Naive thymus-derived CD8-positive, alpha-beta T cell (primary cell): Measurements from ENCODE around the gene ZKSCAN2. TPM values are rescaled to one million over a fixed set of nuclear protein-coding genes. Genes with fewer than 3 reads are reported as not detected.

Experiments used
- ATAC-seq, 2 donors: fragments of 150-1000 bp; cut with Tn5 transposase in 1 of 2; sonication (Bioruptor Pico), chemical (Tn5 transposase) in 1 of 2; 1 replicate in 1 of 2; 2 replicates in 1 of 2; pipeline ENCODE4 v1.10.0; 2021; ENCODE audit warnings: mild to moderate bottlenecking in 2 of 2, moderate library complexity in 2 of 2
- POLR2A ChIA-PET: fragments of 350-600 bp; sonication (Branson Sonifier 250); formaldehyde crosslinking; loops from one replicate; lab custom pipeline; 2021; ENCODE audit warnings: antibody characterized with exemption; lab: Charles Lee
- DNase-seq, 10 donors: peaks; one replicate each; pipeline versions ENCODE4 v3.0.0 to v3.0.0-alpha.2; 2020 to 2022
- H3K27ac Mint-ChIP-seq, 10 donors: one replicate each; pipeline ENCODE4 v1.8.0; 2020 to 2022; ENCODE audit warnings: mild to moderate bottlenecking in 10 of 10, mixed read lengths in 10 of 10, moderate library complexity in 4 of 10, inconsistent platforms in 1 of 10
- H3K27me3 Mint-ChIP-seq, 5 donors: one replicate each; pipeline ENCODE4 v1.8.0; 2021 to 2022; ENCODE audit warnings: mixed read lengths in 5 of 5
- H3K36me3 Mint-ChIP-seq, 3 donors: one replicate each; pipeline ENCODE4 v1.8.0; 2020 to 2022; ENCODE audit warnings: mixed read lengths in 3 of 3, mild to moderate bottlenecking in 2 of 3, inconsistent platforms in 1 of 3
- H3K4me1 Mint-ChIP-seq, 4 donors: one replicate each; pipeline ENCODE4 v1.8.0; 2021 to 2022; ENCODE audit warnings: mixed read lengths in 4 of 4
- H3K4me3 Mint-ChIP-seq, 10 donors: one replicate each; pipeline ENCODE4 v1.8.0; 2020 to 2022; ENCODE audit warnings: mild to moderate bottlenecking in 10 of 10, mixed read lengths in 10 of 10, moderate library complexity in 6 of 10, inconsistent platforms in 1 of 10
- H3K9me3 Mint-ChIP-seq, 9 donors: one replicate each; pipeline ENCODE4 v1.8.0; 2020 to 2022; ENCODE audit warnings: mixed read lengths in 9 of 9, mild to moderate bottlenecking in 3 of 9, inconsistent platforms in 1 of 9, moderate library complexity in 1 of 9
- polyA plus RNA-seq, 3 donors: library from polyadenylated mRNA; unstranded; fragments of 300-500 nt; fragmentation: Illumina TruSeq; gene quantifications; one replicate each; pipeline ENCODE4 v1.2.3, GENCODE V29; 2021
- total RNA-seq, 8 experiments: library from RNA in 2 of 8; stranded (reverse) in 2 of 8; gene quantifications; one replicate each; pipeline ENCODE4 v1.2.3 and lab custom pipeline; 2021 to 2026

The ZKSCAN2 gene
- total RNA-seq (1 to 10 TPM; 4.8 to 5.4 TPM), polyA plus RNA-seq (1 to 10 TPM; 1.4 to 1.7 (median 1.5) TPM), total RNA-seq (lab: John Stamatoyannopoulos, UW) (14.4 to 20.2 (median 15.4) reads per million in 6 experiments)

GRCh38 chr16:25257470-25257955 is at the start of gene ZKSCAN2:
Gene ZKSCAN2 (minus strand): TSS chr16:25257845. CDS start chr16:25257127, 718 bp downstream.
- Mint-ChIP-seq H3K4me3 (peak within 1 kb of the TSS; percentile 93 to 97 (median 96)), H3K27ac (peak within 1 kb of the TSS; percentile 93 to 98 (median 97)), H3K4me1 (peaks cover 34 to 78% (median 64%) of the 10 kb centered on the region in 4 donors), H3K9me3 (no peaks in the 10 kb centered on the region), H3K27me3 (no peaks in the 10 kb centered on the region), H3K36me3 (peaks cover 0 to 20% (median 2%) of the 10 kb centered on the region in 3 donors)
- ATAC-seq (peak; percentile 76 to 79), DNase-seq (peak; percentile 56 to 86 (median 76))
- POLR2A ChIA-PET: no interaction called here

DNA sequence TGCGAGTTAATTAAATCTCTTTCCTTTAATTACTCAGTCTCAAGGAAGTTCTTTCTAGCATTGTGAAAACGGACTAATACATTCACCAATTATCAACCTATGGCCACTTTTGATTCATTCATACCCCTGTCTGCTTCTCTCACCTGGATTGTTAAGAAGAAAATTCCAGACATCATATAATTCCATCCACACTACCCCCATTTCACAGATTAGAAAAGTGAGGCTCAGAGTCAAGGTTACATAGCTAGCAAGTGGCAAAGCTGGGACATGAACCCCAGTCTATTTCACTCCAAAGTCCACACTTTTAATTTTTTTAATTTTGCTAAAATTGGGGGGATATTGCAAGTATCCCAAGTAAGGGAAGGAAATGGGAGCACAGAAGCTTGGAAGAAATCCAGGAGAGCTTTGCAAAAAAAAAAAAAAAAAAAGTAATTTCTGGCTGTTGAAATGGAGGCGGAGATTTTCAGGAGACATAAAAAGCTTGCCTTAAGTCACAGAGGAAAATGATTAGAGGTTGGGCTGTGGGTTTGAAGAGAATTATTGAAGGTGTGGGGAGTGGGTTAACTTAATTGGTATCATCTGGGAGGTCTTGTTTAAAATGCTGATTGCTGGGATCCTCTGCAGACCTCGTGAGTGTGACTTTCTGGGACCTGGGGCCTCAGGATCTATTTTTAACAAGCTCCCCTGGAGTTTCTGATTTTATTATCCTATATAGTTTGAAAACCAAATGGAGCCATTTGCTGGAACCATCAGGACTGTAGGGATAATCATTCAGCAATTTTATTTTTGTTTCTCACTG is 42.3 kb upstream of the ZKSCAN2 start:
- Mint-ChIP-seq H3K4me1 (peaks cover 2 to 10% (median 9%) of the 10 kb centered on the region in 4 donors), H3K9me3 (no peaks in the 10 kb centered on the region), H3K36me3 (no peaks in the 10 kb centered on the region), H3K27ac (no peak overlapping the region), H3K4me3 (no peak overlapping the region), H3K27me3 (peaks cover 0 to 8% (median 0%) of the 10 kb centered on the region in 5 donors)
- no peak for DNase-seq
- POLR2A ChIA-PET: no interaction called here
- no peak for ATAC-seq

DNA sequence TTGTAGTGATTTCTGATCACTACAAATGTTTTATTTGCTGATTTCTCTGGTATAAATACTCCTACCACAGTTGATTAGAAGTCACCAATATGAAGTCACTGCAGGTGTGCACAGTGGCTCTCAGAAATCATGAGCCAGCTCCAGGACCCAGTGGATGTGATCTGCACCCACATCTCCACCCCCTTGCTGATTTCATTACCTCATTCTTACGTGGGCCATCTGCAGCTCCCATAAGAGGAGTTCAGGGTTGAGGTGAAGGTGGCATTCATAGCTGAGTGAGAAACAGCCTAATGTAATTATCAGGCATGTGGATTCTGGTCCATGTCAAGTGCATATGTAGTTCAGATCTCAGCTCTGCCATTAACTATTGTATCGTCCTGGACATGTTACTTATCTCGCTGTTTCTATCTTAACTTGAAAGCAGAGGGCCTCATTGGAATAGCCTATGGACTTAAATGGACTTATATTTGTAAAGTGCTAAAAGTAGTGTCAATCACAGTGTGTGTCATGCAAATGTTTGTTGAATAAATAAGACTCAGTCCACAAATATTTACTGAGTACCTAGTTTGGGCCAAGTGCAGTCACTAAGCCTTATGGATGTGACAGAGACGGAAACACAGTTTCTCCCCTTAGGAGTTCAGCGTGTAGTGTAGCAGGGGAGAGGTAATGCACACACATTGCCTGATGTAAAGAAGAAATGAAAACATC is 40.7 kb upstream of the ZKSCAN2 start:
- Mint-ChIP-seq H3K36me3 (peaks cover 0 to under 1% (median 0%) of the 10 kb centered on the region in 3 donors), H3K27me3 (peaks cover 0 to 10% (median 0%) of the 10 kb centered on the region in 5 donors), H3K4me1 (peaks cover 2 to 10% (median 9%) of the 10 kb centered on the region in 4 donors), H3K4me3 (no peak overlapping the region), H3K9me3 (no peaks in the 10 kb centered on the region), H3K27ac (no peak overlapping the region)
- POLR2A ChIA-PET: no interaction called here
- DNase-seq (no peak), ATAC-seq (no peak)

DNA sequence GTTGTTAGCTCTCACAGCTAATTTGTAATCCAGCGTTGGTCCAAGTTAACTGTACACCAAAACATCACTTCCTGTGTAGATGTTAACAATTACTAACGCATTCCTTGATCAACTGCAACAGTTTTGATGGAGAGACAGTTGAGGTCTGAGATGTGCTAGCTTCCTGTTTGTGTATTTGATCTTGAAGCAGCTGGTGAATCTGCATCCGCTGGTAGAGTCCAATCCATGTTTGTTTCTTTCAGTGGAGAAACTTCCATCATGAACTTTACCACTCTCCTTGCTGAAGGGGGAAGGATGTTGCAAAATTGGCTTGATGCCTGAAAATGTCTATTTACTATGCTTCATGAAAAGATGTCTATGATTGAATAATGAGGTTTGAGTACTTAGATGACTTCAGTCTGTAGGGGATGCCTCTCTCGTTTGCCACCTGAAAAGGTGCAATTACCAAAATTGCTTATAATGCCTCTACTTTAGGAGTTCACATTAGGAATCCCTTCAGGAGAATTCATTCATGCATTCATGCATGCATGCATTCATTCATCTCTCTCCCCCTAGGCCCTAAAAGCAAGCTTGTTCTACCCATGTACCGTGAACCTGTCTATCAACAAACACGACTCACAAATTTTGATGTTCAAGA is 39.6 kb upstream of the ZKSCAN2 start:
- no peak for ATAC-seq
- DNase-seq: peak in 1 of 10 donors; percentile 6
- POLR2A ChIA-PET: no interaction called here
- Mint-ChIP-seq H3K27me3 (peaks cover 0 to 10% (median 0%) of the 10 kb centered on the region in 5 donors), H3K4me1 (peaks cover 2 to 10% (median 9%) of the 10 kb centered on the region in 4 donors), H3K9me3 (no peaks in the 10 kb centered on the region), H3K36me3 (peaks cover 0 to 5% (median 0%) of the 10 kb centered on the region in 3 donors), H3K4me3 (peak overlapping the region in 1 of 10 donors; percentile 15), H3K27ac (peak overlapping the region in 5 of 10 donors; percentile 11 to 65 (median 19))

DNA sequence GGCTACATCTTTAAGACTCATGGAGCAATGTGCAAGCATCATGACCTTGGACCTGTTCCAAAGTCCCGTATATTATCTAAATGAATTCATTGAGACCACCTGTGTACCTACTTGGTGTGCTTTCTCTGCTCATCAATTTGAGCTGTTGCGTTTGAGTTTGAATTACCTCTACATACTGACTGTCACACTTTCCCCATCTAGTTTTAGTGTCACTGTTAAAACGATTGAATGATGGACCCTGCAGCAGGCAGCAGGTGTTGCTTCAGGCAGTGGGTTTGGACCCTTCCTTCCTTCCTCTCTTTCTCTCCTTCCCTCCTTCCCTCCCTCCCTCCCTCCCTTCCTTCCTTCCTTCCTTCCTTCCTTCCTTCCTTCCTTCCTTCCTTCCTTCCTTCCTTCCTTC is 33.9 kb upstream of the ZKSCAN2 start:
- H3K27ac Mint-ChIP-seq: no peak overlapping the region
- H3K9me3 Mint-ChIP-seq: peaks cover 0 to 4% (median 2%) of the 10 kb centered on the region in 9 donors
- no peak for ATAC-seq
- no peak overlapping the region for H3K4me3 Mint-ChIP-seq
- H3K36me3 Mint-ChIP-seq: peaks cover 5 to 11% (median 9%) of the 10 kb centered on the region in 3 donors
- H3K27me3 Mint-ChIP-seq: peaks cover 0 to 8% (median 0%) of the 10 kb centered on the region in 5 donors
- DNase-seq: no peak
- POLR2A ChIA-PET: no interaction called here
- H3K4me1 Mint-ChIP-seq: no peaks in the 10 kb centered on the region

- POLR2A ChIA-PET: no interaction called here
- peaks cover 5 to 11% (median 9%) of the 10 kb centered on the region in 3 donors for H3K36me3 Mint-ChIP-seq
- no peak overlapping the region for H3K4me3 Mint-ChIP-seq
- ATAC-seq: no peak
- peaks cover 0 to 16% (median 3%) of the 10 kb centered on the region in 9 donors for H3K9me3 Mint-ChIP-seq
- peaks cover 0 to 8% (median 0%) of the 10 kb centered on the region in 5 donors for H3K27me3 Mint-ChIP-seq
- no peaks in the 10 kb centered on the region for H3K4me1 Mint-ChIP-seq
- no peak for DNase-seq
- no peak overlapping the region for H3K27ac Mint-ChIP-seq
These were observed 31.8 kb upstream of the ZKSCAN2 start for GRCh38 chr16:25289466-25289865.

GRCh38 chr16:25279491-25279890 is 21.8 kb upstream of the ZKSCAN2 start:
- Mint-ChIP-seq H3K27me3 (peaks cover 0 to 1% (median 0%) of the 10 kb centered on the region in 5 donors), H3K27ac (no peak overlapping the region), H3K4me3 (no peak overlapping the region), H3K9me3 (peaks cover 0 to 6% (median 1%) of the 10 kb centered on the region in 9 donors), H3K4me1 (no peaks in the 10 kb centered on the region), H3K36me3 (peaks cover 0 to 3% (median 0%) of the 10 kb centered on the region in 3 donors)
- POLR2A ChIA-PET: no interaction called here
- DNase-seq (no peak), ATAC-seq (no peak)

DNA sequence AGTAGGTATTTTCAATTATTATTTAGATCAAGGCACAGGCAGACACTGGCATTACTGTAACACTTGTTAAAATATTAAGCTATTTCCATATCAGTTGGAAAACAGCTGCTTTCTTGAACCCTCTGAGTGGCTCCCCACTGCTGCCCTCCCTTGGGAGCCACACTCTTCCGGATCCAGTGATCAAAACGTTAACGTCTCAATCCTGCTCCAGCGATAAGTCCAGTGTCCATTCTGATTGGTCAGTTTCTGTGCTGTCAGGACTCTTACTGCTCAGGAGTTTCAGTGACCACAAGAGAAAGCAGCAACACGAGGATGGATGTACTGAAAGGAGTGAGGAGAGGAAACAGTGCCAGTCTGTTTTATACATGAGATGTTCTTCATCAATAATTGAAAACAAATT is 13.8 kb upstream of the ZKSCAN2 start:
- Mint-ChIP-seq H3K27ac (peak overlapping the region in 1 of 10 donors; percentile 23), H3K27me3 (no peaks in the 10 kb centered on the region), H3K36me3 (peaks cover 0 to 12% (median 3%) of the 10 kb centered on the region in 3 donors), H3K4me1 (peaks cover 2 to 23% (median 14%) of the 10 kb centered on the region in 4 donors), H3K4me3 (no peak overlapping the region), H3K9me3 (peaks cover 0 to 9% (median 0%) of the 10 kb centered on the region in 9 donors)
- POLR2A ChIA-PET: no interaction called here
- DNase-seq (no peak), ATAC-seq (no peak)

DNA sequence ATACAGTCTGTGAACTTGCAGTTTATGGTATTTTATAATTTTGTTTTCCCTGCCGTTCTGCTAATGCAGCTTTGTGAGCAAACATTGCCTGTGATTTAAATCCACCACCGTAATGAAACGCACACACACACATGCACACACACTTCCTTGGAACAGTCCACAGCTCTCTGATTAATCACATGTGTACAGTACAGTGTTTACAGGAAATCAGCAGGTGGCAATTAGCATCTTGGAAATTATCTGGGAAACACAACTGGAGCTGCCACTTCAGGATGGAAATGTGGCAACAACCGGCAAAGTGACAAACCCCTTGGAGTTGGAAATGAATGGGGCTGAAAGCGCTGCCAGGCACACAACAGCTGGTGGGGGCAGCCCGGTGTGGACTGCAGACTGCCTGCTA is 12.9 kb upstream of the ZKSCAN2 start:
- Mint-ChIP-seq H3K9me3 (peaks cover 0 to 9% (median 0%) of the 10 kb centered on the region in 9 donors), H3K4me3 (no peak overlapping the region), H3K27ac (peak overlapping the region in 1 of 10 donors; percentile 11), H3K27me3 (no peaks in the 10 kb centered on the region), H3K4me1 (peaks cover 4 to 31% (median 20%) of the 10 kb centered on the region in 4 donors), H3K36me3 (peaks cover 0 to 17% (median 9%) of the 10 kb centered on the region in 3 donors)
- POLR2A ChIA-PET: no interaction called here
- DNase-seq (no peak), ATAC-seq (no peak)

- Mint-ChIP-seq H3K27me3 (no peaks in the 10 kb centered on the region), H3K4me3 (no peak overlapping the region), H3K9me3 (peaks cover 0 to 9% (median 0%) of the 10 kb centered on the region in 9 donors), H3K4me1 (peaks cover 5 to 37% (median 23%) of the 10 kb centered on the region in 4 donors), H3K36me3 (peaks cover 0 to 20% (median 9%) of the 10 kb centered on the region in 3 donors), H3K27ac (peak overlapping the region in 2 of 10 donors; percentile 7 to 30)
- ATAC-seq (no peak), DNase-seq (no peak)
- POLR2A ChIA-PET: no interaction called here
These were observed 12.2 kb upstream of the ZKSCAN2 start for GRCh38 chr16:25269879-25270278.

GRCh38 chr16:25265968-25266367 is 8.3 kb upstream of the ZKSCAN2 start:
- Mint-ChIP-seq H3K4me3 (no peak overlapping the region), H3K4me1 (peaks cover 18 to 55% (median 40%) of the 10 kb centered on the region in 4 donors), H3K27ac (peak overlapping the region in 1 of 10 donors; percentile 49), H3K36me3 (peaks cover 0 to 42% (median 7%) of the 10 kb centered on the region in 3 donors), H3K9me3 (no peaks in the 10 kb centered on the region), H3K27me3 (no peaks in the 10 kb centered on the region)
- POLR2A ChIA-PET: no interaction called here
- DNase-seq: no peak
- ATAC-seq: no peak

- DNase-seq: no peak
- Mint-ChIP-seq H3K4me1 (peaks cover 24 to 58% (median 43%) of the 10 kb centered on the region in 4 donors), H3K9me3 (no peaks in the 10 kb centered on the region), H3K4me3 (no peak overlapping the region), H3K36me3 (peaks cover 0 to 40% (median 7%) of the 10 kb centered on the region in 3 donors), H3K27ac (peak overlapping the region in 2 of 10 donors; percentile 20 to 85), H3K27me3 (no peaks in the 10 kb centered on the region)
- ATAC-seq: no peak
- POLR2A ChIA-PET: no interaction called here
These were observed 7.0 kb upstream of the ZKSCAN2 start for GRCh38 chr16:25264597-25264996.
